22Rv1 (cell line): ENCODE results near the gene BTG3.
A peak's percentile ranks its signal among the peaks of the same experiment; 100 is the strongest.

ENCODE experiments used
- H3K27ac ChIP-seq: fragments of 450-650 bp; 2 replicates; pipeline ENCODE4 v1.5.1; 2017
- CTCF ChIP-seq: fragments of 450-650 bp; IDR thresholded peaks from 2 replicates; pipeline ENCODE4 v1.5.1; 2017; ENCODE audit warnings: mild to moderate bottlenecking
- ZFX ChIP-seq: fragments of 450-650 bp; IDR thresholded peaks from 2 replicates; pipeline ENCODE4 v1.6.1; 2017; ENCODE audit warnings: antibody characterized with exemption, borderline replicate concordance

Gene BTG3

GRCh38 chr21:17644186-17644585, 31.5 kb upstream of the BTG3 start:
- TF ChIP-seq ZFX, result no peak
- H3K27ac ChIP-seq, result no peak overlapping the region

- no peak overlapping the region for H3K27ac ChIP-seq
- TF ChIP-seq ZFX, result no peak
- TF ChIP-seq CTCF, result no peak
Observed at GRCh38 chr21:17640821-17641220, 28.1 kb upstream of the BTG3 start.

- no peak overlapping the region for H3K27ac ChIP-seq
- TF ChIP-seq CTCF, result no peak
- TF ChIP-seq ZFX, result no peak
Observed at GRCh38 chr21:17636711-17637110, 24.0 kb upstream of the BTG3 start.

- H3K27ac ChIP-seq, result no peak overlapping the region
- TF ChIP-seq ZFX (no peak), CTCF (no peak)
Observed at GRCh38 chr21:17631195-17631594, 18.5 kb upstream of the BTG3 start.

GRCh38 chr21:17622018-17622417, 9.3 kb upstream of the BTG3 start:
- no peak overlapping the region for H3K27ac ChIP-seq
- TF ChIP-seq ZFX (no peak), CTCF (no peak)

GRCh38 chr21:17616831-17617230, 4.1 kb upstream of the BTG3 start:
- no peak overlapping the region for H3K27ac ChIP-seq
- TF ChIP-seq CTCF (no peak), ZFX (no peak)

- TF ChIP-seq ZFX, result no peak
- no peak for TF ChIP-seq CTCF
- peak overlapping the region; percentile 68 for H3K27ac ChIP-seq
Observed at GRCh38 chr21:17613242-17613676, 558 bp upstream of the BTG3 start.

- TF ChIP-seq CTCF (no peak), ZFX (no peak)
- H3K27ac ChIP-seq, result peak overlapping the region; percentile 68
Observed at GRCh38 chr21:17612023-17612564, 607 bp downstream of the BTG3 start.
